ENCODE measurements around the gene PPARA. TPM values are rescaled to one million over a fixed set of nuclear protein-coding genes. Genes with fewer than 3 reads are reported as not detected.

The PPARA gene
- total RNA-seq, 1 experiment from 2014 or later, result 14.5 TPM

DNA sequence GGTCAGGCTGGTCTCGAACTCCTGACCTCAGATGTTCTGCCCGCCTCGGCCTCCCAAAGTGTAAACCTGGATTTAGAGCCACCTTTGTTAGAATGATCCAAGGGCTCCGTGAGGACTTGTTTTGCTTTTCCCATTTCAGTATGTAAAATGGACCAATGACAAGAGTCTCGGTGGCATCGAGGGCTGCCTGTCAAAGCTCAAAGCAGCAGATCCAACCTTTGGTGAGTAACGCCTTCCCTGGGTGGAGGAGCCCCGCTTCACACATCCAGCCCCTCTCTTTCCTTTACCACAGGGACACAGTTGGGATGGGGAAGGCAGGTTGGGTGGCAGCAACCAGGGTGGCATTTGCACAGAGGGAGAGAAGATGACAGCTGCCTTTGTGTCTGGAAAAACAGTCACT, 121.9 kb downstream of the PPARA start:
- Histone ChIP-seq H3K4me1 (ENCODE audit: control insufficient read depth in 1 of 2, insufficient read depth in 2 of 2, low read length in 2 of 2) (peaks cover 1 to 17% of the 10 kb centered on the region in 2 experiments; a peak in 3 of 4 replicates), H3K9me3 (ENCODE audit: control insufficient read depth in 1 of 2, insufficient read depth in 1 of 2, low read depth in 1 of 2, low read length in 2 of 2) (peaks cover 0 to 5% of the 10 kb centered on the region in 2 experiments; a peak in 1 of 4 replicates), H3K79me2 (ENCODE audit: insufficient read depth, low read length) (peaks cover 4% of the 10 kb centered on the region; the same call in 1 of the 2 replicates), H3K27me3 (ENCODE audit: insufficient read depth, low read length) (no peaks in the 10 kb centered on the region), H3K36me3 (ENCODE audit: control insufficient read depth in 1 of 2, insufficient read depth in 2 of 2, low read length in 2 of 2) (peaks cover 10 to 30% of the 10 kb centered on the region in 2 experiments), H3K4me3 (replicated peaks in 1 of 2; ENCODE audit: low read depth in 1 of 2, low read length in 2 of 2) (no peak overlapping the region), H3K4me2 (ENCODE audit: low read length) (no peak overlapping the region), H3K9me2 (ENCODE audit: insufficient read depth) (no peaks in the 10 kb centered on the region), H2AFZ (ENCODE audit: low read depth, low read length, poor library complexity, severe bottlenecking) (no peak overlapping the region), H3K9ac (ENCODE audit: low read length) (no peak overlapping the region), H4K20me1 (ENCODE audit: insufficient read depth) (no peaks in the 10 kb centered on the region), H3K27ac (ENCODE audit: low read depth, low read length) (no peak overlapping the region)
- RAD21 ChIA-PET (ENCODE audit: low non-redundant PET in 1 of 2, low total read pairs in 2 of 2, uncharacterized antibody in 2 of 2, unreplicated experiment in 2 of 2), result no interaction called here
- DNase-seq (ENCODE audit: low read depth, low spot score) (no peak), ATAC-seq (no peak)
- POLR2A ChIA-PET, result no interaction called here
- intact Hi-C loops (cut with micrococcal nuclease), result no loop called here
- CTCF ChIA-PET, result no interaction called here
- no TSS peak for BruUV-seq (replicated peaks)
- no peak for TF ChIP-seq SRF (IDR thresholded peaks at IDR 0.05; ENCODE audit: low read depth)
- TF ChIP-seq ELF1 (IDR thresholded peaks at IDR 0.05; ENCODE audit: borderline replicate concordance, low read depth), result no peak
- TF ChIP-seq TCF7L2 (IDR thresholded peaks at IDR 0.05; ENCODE audit: borderline replicate concordance, extremely low read depth, insufficient read depth, insufficient read length), result no peak
- TF ChIP-seq, protein P1, sequence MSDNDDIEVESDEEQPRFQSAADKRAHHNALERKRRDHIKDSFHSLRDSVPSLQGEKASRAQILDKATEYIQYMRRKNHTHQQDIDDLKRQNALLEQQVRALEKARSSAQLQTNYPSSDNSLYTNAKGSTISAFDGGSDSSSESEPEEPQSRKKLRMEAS (IDR thresholded peaks at IDR 0.05), result no peak
- TF ChIP-seq, protein P2, sequence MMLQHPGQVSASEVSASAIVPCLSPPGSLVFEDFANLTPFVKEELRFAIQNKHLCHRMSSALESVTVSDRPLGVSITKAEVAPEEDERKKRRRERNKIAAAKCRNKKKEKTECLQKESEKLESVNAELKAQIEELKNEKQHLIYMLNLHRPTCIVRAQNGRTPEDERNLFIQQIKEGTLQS (IDR thresholded peaks at IDR 0.05), result no peak
- TF ChIP-seq YY1 (IDR thresholded peaks at IDR 0.05; ENCODE audit: extremely low read depth, insufficient replicate concordance, low read depth, low read length), result no peak
- TF ChIP-seq EZH2phosphoT487 (IDR thresholded peaks at IDR 0.05; ENCODE audit: borderline replicate concordance), result no peak
- no peak for TF ChIP-seq JUND (IDR thresholded peaks at IDR 0.05)
- TF ChIP-seq FOSL1 (IDR thresholded peaks at IDR 0.05; ENCODE audit: low read depth), result no peak
- TF ChIP-seq POLR2A (IDR thresholded peaks at IDR 0.05; ENCODE audit: borderline replicate concordance, extremely low read depth, insufficient read depth, insufficient read length), result no peak
- TF ChIP-seq, protein P3, sequence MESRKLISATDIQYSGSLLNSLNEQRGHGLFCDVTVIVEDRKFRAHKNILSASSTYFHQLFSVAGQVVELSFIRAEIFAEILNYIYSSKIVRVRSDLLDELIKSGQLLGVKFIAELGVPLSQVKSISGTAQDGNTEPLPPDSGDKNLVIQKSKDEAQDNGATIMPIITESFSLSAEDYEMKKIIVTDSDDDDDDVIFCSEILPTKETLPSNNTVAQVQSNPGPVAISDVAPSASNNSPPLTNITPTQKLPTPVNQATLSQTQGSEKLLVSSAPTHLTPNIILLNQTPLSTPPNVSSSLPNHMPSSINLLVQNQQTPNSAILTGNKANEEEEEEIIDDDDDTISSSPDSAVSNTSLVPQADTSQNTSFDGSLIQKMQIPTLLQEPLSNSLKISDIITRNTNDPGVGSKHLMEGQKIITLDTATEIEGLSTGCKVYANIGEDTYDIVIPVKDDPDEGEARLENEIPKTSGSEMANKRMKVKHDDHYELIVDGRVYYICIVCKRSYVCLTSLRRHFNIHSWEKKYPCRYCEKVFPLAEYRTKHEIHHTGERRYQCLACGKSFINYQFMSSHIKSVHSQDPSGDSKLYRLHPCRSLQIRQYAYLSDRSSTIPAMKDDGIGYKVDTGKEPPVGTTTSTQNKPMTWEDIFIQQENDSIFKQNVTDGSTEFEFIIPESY (IDR thresholded peaks at IDR 0.05; ENCODE audit: extremely low read depth, insufficient replicate concordance, low read length), result no peak
- no peak for TF ChIP-seq SIN3A (IDR thresholded peaks at IDR 0.05; ENCODE audit: low read depth)
- TF ChIP-seq, protein P4, sequence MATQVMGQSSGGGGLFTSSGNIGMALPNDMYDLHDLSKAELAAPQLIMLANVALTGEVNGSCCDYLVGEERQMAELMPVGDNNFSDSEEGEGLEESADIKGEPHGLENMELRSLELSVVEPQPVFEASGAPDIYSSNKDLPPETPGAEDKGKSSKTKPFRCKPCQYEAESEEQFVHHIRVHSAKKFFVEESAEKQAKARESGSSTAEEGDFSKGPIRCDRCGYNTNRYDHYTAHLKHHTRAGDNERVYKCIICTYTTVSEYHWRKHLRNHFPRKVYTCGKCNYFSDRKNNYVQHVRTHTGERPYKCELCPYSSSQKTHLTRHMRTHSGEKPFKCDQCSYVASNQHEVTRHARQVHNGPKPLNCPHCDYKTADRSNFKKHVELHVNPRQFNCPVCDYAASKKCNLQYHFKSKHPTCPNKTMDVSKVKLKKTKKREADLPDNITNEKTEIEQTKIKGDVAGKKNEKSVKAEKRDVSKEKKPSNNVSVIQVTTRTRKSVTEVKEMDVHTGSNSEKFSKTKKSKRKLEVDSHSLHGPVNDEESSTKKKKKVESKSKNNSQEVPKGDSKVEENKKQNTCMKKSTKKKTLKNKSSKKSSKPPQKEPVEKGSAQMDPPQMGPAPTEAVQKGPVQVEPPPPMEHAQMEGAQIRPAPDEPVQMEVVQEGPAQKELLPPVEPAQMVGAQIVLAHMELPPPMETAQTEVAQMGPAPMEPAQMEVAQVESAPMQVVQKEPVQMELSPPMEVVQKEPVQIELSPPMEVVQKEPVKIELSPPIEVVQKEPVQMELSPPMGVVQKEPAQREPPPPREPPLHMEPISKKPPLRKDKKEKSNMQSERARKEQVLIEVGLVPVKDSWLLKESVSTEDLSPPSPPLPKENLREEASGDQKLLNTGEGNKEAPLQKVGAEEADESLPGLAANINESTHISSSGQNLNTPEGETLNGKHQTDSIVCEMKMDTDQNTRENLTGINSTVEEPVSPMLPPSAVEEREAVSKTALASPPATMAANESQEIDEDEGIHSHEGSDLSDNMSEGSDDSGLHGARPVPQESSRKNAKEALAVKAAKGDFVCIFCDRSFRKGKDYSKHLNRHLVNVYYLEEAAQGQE (IDR thresholded peaks at IDR 0.05; ENCODE audit: low read depth), result no peak
- no peak for TF ChIP-seq ZNF274 (IDR thresholded peaks at IDR 0.05; ENCODE audit: low read depth, low read length)
- TF ChIP-seq ZFX (IDR thresholded peaks at IDR 0.05), result no peak
- TF ChIP-seq CBX3 (IDR thresholded peaks at IDR 0.05; ENCODE audit: low read depth), result no peak
- no peak for TF ChIP-seq EGR1 (IDR thresholded peaks at IDR 0.05; ENCODE audit: low read depth)
- TF ChIP-seq CEBPB (IDR thresholded peaks at IDR 0.05; ENCODE audit: low read depth), result no peak
